Breast epithelium (tissue), 3 donors: ENCODE results near the gene ABHD2.

Experiments used
- POLR2A ChIP-seq: fragments of 450-650 bp; IDR thresholded peaks from one replicate; pipeline ENCODE4 v1.6.1; 2016; ENCODE audit warnings: antibody characterized with exemption, mild to moderate bottlenecking, moderate library complexity
- POLR2AphosphoS5 ChIP-seq, 3 donors: sonication (generic); formaldehyde crosslinking; IDR thresholded peaks; one replicate each; pipeline ENCODE4 v1.6.1; 2017; ENCODE audit warnings: antibody characterized with exemption in 3 of 3
- TF ChIP-seq, protein P1 (sequence below), 3 donors: fragments of 450-650 bp; IDR thresholded peaks; one replicate each; pipeline ENCODE4 v1.5.1; 2016 to 2017; ENCODE audit warnings: antibody characterized with exemption in 3 of 3, mild to moderate bottlenecking in 3 of 3, moderate library complexity in 3 of 3

DNA sequence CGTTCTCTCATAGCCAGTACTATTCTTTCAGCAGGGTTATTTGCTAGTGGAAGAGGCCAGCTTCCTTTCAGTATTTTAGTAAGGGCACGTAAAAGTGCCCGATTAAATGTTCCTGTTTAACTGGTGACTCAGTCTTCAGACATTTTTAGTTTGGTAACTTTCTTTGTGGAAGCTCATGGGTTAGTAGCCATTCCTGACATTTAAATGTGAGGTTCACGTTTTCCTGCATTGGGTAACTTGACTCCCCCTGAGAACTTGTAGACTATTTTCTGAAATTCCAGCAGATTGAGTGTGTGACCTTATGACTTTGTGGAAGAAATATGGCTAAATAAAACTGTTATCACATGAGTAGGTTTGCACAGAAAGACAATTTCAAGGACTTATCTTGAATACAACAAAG is 16.9 kb downstream of the ABHD2 start:
- TF ChIP-seq, protein P1, sequence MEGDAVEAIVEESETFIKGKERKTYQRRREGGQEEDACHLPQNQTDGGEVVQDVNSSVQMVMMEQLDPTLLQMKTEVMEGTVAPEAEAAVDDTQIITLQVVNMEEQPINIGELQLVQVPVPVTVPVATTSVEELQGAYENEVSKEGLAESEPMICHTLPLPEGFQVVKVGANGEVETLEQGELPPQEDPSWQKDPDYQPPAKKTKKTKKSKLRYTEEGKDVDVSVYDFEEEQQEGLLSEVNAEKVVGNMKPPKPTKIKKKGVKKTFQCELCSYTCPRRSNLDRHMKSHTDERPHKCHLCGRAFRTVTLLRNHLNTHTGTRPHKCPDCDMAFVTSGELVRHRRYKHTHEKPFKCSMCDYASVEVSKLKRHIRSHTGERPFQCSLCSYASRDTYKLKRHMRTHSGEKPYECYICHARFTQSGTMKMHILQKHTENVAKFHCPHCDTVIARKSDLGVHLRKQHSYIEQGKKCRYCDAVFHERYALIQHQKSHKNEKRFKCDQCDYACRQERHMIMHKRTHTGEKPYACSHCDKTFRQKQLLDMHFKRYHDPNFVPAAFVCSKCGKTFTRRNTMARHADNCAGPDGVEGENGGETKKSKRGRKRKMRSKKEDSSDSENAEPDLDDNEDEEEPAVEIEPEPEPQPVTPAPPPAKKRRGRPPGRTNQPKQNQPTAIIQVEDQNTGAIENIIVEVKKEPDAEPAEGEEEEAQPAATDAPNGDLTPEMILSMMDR (IDR thresholded peaks at IDR 0.05) = no peak
- TF ChIP-seq POLR2AphosphoS5 (IDR thresholded peaks at IDR 0.05) = no peak
- no peak for TF ChIP-seq POLR2A
